GM18858 (cell line): Measurements from ENCODE around the gene FRMD3.

ENCODE experiments used
- ATAC-seq: cut with Tn5 transposase; IDR thresholded peaks from one replicate; pipeline ENCODE4 v1.9.1; 2021; ENCODE audit not compliant: unreplicated experiment

FRMD3 gene

DNA sequence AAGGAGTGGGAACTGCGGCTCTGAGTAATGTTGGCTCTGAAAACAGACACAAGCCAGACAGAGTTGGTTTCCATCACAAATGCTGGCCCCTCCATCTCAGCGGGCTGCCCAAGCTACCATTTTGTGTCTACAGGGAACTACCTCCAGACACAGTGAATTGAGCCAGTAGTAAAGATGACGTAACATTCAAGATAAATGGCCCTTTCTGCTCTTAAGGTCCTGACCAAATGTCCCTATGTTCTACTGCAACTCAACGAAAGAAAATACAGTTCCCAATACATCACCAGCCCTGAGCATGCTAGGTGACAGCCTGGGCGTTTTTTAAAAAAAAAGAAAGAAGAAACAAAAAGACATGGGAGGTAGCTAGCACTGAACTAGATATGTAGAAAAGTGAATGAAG is 247.5 kb downstream of the FRMD3 start:
- no peak for ATAC-seq

DNA sequence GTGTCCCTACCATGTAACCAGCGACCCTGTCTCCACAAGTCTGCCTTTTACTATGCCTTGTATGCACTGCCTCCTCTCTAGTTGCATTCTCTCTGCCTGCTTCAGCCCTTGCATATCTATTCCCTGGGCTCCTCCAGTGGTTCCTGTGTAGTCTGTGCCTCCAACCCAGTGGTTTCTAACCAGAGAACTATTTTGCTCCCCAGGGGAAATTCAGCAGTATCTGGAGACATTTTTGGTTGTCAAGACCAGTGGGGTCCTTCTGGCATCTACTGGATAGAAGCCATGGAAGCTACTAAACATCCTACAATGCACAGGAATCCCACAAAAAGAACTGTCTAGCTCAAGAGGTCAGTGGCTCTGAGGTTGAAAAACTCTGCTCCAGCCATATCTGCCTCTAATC is 251.2 kb downstream of the FRMD3 start:
- ATAC-seq, result no peak

DNA sequence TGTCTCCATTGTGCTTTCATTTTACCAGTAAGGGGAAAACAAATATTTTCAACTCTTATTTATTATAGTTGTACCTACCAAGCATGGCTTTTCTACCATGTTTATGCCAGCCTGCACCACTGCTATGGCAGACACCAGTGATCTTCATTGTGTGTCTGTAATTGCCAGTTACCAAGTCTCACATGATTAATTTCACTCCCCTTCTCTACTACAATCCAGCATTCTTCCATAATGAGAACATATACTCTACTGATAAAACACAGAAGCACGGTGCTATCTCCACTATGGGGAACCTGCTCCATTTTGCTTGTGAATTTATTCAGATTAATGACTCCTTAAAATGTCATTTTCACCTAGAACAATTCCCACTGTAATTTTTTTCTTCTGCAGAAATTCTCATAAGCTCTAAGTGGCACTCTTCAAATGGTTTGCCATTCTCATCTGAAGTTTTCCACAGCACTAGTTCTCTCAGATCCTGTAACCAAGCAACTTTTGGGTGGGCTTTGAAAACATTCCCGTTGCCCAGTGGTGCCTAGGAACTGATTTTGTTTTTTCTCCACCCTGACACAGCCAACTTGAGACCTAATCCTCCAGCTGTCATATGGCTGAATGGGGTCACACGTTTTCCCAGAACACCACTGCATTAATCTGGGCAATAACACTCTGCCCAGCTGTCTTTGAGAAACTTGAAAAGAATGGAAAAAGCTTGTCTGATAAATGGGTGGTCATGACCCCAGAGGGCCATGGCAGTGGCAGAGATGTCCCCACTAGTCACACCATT is 252.6 kb downstream of the FRMD3 start:
- ATAC-seq, result no peak

DNA sequence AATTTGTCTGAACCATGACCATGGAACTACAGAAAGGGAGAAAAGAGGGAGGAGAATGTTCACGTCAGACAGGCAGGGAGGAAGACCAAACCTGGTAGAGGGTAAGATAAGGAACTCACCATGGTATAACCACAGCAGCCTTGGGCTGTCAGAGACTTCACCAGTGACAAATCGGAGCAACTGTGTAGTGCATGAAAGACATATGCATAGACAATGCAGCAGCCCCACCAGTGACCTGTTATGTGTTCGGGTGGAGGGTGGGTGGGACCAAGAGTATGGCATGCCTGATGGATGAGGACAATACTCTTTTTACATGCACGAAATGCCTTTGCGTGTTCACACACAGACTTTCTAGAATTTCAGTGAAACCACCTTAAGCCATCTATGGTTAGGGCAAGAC is 253.5 kb downstream of the FRMD3 start:
- no peak for ATAC-seq

DNA sequence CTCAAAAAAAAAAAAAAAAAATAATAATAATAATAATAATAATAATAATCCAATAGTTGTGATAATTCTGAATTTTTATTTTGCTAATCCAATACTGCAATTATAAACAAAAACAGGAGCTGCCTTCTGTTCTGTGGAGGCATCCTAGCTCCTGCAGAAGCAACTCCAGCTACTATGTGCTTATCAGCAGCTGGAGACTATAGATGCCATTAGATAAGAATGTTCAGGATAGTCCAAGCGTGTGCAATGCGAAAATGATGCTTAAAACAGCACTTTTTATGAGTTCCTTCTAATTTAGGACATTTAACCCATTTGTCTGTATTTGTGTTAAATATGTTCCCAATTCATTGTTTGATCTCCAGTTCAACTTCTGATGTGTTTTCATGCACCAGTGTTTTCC is 254.7 kb downstream of the FRMD3 start:
- ATAC-seq, result no peak

DNA sequence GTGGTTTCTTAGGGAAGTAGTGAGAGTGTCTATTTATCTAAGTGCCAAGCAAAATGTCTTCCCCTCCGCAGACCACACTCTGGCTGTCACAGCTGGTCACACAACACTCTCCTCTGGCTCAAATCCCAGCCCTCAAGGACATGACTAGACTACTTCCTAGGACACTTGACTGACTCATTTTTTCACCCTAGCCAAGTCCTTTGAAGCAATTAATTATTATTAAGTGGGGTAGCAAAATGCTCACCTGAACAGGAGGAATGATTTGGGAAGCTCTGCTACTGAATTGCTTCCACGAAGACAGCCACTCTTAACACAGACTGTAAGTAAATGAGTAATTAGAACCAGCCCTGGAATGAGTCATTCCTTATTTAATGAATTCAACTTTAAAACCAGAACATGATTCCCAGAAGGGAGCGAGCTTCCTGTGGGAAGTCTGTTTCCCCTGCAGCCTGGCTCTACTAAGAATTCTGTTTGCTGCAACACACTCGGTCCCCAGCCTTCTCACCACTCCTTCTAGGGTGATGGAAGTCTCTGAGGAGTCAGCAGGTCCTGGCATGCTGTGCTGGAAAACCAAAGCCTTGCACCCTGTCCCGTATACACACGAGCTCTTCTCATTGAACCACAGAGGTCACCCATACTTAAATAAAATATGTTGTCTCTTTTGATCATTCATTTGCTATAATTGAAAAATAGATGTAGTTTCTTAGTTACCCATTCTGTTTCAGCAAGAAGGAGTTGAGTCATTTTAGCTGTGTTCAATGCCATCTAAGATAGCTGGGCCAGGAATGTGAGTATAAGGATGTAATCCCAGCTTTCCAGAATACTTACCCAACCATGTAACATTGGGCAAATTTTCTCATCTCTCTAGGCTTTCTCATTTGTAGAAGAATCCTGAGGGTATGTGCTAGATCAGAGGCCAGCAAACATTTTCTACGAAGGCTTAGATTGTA is 256.6 kb downstream of the FRMD3 start:
- ATAC-seq, result no peak

DNA sequence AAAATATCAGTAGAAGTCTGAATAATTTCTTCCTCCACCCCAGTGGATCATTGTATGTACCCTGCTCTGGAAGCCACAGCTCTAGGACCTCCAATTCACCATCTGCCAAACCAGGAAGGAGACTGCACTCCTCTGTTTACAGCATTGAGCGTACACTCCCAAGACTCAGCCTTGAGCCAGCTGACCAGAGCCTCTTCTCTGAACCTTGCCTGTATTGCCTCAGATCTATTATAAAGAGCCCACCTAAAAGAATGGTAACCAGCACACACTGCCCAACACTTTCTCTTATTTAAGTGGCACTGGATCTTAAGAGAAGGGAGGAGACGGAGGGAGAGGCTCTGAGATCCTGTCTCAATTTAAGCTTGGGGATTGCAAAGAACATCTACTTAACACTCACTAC is 257.4 kb downstream of the FRMD3 start:
- no peak for ATAC-seq

DNA sequence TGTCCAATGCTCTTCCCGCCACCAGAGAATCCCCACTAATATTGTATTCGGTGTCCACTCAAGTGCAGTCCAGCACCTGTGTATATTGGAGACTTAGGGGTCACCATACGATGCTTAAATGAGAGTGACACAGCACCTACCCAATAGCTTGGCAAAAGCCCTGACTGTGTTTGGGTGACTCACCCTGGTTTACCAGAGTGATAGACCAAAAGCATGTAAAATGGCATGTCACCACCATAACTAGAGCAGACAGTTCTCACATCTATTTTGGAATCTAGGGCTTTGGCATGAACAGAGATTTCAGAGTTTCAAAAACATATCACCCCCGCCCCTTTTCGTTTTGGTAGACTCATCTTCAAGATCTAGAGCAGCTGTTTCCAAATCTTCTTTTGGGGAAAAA is 257.9 kb downstream of the FRMD3 start:
- no peak for ATAC-seq

DNA sequence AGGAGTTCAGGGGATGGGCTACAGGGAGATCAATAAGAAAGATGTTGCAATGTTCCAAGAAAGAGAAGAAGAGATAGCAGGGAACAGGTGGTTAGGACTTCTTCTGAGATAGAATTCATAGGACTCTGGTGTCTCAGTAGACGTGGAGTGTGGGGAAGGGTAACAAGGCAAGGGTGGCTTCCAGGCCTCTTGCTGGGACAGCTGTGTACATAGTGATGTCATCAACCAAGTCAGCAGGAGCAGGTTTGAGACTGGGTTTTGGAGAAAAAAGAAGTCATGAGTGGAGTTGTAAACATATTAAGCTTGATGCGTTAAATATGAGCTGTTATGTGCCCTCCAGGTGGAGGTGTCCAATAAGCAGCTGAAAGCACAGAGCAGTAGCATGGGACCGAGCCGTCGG is 263.4 kb downstream of the FRMD3 start:
- ATAC-seq, result no peak

DNA sequence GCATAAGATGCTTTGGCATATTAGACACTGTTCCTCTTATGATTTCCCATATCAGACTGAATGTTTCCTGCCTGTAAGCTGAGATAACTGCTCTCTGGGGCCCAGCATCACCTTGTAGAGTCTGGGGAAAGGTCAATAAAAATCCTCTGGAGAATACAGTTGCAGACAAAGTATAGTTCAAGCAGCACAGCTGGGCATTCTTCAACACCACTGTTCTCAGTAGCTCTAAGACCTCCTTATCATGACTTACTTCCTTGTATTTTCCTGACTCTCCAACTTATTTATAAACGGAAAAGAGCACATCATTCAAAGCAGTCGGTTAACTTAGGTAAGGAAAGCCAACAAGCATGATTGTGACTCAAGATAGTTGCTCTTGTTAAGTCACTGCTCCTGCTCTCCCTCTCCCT is 266.5 kb downstream of the FRMD3 start:
- ATAC-seq, result no peak

DNA sequence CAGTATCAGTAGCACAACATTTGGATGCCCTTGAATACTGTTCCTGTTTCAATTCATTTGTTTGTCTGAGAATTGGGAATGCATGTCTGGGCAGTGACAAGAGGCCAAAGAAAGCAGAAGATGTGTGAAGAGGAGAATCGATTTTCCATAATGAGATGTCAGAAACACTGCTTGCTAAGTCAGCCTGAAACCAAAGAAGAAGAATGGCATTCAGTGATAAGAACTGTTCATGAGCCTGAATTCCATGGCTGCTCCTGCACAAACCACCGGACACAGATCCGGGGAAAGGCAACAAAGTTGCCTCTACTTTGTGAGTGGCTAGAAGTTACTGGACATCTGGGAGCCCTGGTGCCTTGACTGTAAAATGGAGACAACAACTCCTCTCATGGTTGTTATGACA is 268.1 kb downstream of the FRMD3 start:
- no peak for ATAC-seq

DNA sequence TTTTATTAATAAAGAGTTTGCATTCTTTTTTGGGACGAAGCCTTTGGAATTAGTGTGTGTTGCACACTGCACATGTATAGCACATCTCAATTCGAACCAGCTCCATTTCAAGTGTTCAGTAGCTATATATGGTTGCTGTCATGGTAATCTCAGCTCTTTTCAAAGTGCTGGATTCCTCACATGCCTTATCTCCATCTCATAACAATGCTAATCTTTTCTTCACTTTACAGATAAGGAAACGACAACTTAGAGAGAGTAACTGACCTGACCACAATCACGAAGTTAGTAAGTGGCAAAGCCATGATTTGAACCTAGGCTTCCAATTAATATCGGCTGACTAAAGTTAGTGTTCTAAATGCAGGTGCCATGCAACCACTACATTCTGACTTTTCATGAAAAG is 270.5 kb downstream of the FRMD3 start:
- ATAC-seq, result no peak

DNA sequence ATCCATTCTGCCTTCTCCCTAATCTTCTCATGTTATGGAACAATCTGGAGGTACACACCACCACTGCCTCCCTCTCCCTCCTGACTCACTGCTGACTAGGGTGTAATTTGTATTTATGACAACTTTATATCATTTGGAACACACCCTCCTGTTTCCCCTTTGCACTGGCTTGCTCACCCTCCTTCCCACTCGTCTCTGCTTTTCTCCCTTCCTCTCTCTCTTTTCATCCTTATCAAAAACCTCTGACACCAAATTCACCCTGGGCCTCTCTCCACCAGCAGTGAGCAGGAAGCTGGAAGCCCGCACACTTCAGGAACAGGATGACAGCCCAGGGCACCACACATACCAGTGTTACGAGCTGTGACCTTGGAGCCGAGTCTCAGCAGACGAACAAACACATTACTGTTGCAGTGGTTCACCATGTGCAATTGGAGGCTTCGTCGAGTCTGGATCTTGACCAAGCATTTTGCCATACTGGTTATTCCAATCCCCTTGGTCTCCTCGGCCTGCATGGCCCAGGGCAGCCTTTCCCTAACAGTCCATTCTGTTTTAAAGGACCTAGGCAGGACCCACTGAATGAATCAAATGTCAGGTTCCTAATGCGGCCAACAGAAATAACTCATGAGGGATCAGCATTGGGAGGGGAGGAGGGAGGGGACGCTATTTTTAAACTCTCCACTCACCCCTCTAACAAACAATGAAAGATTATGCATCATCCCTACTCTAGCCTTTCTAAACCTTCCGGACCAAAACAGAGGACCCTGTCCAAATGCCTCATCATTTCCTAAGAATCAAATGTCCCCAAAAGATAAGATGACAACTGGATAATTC is 271.3 kb downstream of the FRMD3 start:
- ATAC-seq, result no peak

DNA sequence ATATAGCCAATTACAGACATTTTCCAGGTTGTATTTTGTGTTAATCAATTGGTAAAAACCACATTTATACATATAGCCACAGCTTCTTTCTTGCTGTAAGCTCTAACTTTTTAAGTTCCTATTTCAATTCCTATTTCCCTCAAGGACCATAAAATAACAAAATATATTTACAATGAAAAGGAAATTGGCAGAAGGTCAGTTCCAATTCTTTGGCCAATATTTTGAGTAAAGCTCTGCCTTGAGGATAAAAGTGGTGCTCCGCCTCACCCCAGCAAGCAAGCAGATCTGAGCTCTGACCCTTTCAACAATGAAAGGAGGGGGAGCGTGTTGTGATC is 271.9 kb downstream of the FRMD3 start:
- ATAC-seq, result no peak

DNA sequence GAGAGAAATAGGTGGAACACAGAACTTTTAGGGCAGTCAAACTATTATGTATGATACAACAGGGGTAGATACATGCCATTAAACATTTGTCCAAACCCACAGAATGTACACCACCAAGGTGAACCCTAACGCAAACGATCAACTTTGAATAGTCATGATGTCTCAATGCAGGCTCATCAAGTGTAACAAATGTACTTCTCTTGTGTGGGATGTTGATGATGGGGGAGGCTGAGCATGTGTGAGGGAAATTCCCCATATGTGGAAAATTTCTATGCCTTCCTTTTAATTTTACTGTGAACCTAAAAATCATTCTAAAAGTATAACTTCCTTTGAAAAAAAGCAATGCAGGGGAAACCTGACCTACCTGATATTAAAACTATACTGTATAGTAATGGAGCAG is 273.9 kb downstream of the FRMD3 start:
- no peak for ATAC-seq

DNA sequence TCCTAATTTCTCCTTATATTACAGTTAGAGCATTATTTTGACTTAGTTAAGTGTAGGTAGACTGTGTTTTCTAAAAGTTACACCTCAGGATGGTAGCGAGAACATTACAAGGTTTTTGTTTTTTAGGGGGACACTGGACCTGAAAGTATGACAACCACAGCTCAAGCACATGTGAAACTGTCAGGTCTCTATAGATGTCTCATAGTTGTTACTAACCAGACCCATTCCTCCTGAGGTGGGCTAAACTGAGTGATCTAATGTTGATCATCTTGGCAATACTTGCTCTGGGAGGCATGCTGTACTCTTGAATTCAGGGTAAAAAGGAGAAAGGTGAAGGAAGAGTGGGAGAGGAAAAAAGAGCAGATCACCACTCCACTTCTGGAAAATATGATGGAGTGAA is 278.6 kb downstream of the FRMD3 start:
- ATAC-seq, result no peak

DNA sequence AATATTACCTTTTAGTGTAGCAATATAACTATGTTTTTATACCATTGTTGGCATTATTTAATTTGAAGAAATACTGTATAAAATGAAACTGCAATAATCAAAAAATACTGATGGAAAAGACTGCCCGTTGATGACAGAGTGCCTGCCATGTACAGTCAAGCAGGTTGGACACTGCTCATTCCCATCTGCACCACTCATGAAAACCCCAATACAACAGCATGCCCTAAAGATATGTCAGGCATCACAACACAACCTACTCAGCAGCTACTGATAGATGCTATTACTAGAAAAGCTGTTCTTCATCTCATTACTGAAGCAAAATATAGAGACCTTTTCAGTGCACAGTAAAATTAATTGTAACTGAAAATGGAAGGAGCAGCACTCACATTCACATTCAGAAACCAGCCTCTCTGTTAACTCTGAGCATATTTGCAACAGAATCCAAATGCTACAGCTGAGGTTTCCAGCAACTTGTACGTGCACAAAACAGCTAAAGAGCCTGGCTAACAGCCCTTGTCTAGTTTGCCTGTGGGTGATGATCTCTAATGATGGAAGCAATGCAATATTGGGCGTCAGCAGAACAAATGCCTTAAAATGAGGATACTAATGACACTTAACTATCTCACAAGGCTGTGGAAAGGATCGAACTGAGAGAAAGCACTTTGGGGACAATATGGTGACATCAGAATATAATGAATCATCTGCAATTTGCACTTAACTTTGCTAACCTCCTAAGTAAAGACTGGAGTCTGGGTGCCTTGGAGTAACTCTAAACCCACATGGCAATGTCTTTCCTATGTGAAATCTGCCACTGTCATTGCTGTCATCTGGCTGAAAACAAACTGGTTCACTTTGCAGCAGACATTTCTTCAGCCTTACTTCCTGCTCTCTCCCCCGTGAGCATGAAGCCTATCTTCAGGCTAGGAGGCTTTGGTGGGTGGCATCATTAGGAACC is 280.0 kb downstream of the FRMD3 start:
- no peak for ATAC-seq

DNA sequence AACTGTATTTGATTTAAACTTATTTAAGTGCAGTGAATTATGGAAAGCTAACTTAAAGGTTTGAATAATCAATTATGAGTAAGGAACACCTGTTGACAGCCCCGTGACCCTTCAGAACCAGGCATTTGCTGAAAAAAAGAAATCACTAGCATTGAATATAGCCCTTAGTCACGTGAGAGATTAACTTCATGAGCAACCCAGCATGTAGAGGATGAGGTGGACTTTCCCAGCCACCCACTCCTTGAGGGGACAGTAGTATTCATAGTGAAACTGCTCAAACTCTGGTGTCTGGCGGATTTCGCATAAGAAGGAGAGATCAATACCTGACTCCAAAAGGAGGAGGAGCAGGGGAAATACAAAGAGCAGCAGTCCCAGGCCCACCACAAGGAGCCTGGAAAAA is 290.5 kb downstream of the FRMD3 start:
- no peak for ATAC-seq

DNA sequence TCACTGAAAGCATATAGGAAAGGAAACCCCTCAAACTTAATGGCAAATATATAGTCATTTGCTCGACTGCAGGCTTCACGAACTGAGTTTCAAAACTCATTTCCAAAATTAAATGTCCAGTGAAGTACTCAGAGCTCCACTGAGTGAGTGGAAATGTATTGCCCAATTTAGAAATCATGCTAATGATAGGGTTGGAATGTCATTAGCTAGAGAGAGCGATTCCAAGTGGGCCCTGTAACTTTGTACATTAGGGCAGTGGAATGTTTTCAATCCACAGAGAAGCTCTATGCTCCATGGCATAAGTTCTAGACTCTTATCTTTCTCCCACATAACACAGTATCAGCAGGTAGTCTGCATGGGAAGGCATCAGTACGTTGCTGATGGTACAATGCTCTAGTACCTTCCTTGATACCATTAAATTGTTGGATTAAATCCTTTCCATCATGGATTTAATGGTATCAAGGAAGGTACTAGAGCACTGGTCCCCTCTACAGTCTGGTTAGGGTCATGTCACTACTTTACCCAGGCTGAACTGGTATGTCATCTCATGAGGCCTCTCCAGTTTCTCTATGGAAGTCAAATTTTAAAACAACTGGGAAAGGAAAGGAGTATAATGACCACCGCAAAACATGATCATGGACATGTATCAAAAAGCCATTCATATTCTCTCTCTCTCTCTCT is 292.1 kb downstream of the FRMD3 start:
- no peak for ATAC-seq

DNA sequence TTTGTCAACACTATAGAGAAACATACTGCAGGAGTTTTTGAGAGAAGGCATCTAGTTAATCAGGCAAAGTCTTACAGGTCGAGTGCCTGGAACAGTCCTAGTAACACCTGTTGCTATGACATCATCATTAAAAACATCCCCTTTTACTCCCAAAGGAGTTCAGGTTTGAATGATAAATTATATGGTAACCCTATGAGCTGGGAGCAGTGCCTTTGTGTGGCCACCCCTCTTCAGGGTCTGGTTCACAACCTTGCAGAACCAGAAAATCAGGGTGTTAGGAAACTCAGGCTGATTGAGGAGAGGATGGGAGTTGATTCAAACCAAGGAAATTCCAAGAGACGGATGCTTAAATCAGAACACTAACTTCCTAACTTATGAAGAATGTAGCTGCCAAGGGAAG is 296.1 kb downstream of the FRMD3 start:
- no peak for ATAC-seq
